HCT116 (cell line): ENCODE data around the gene MAPKBP1. TPM values are rescaled to one million over a fixed set of nuclear protein-coding genes. Genes with fewer than 3 reads are reported as not detected.

ENCODE experiments used
- ATAC-seq: fragments of 200-7000 bp; cut with Tn5 transposase; 2 replicates; pipeline ENCODE4 v1.9.1; 2020; ENCODE audit warnings: mild to moderate bottlenecking, moderate library complexity
- BruUV-seq: library from RNA; stranded (reverse); fragments of 400-500 nt; replicated peaks from 2 replicates; lab custom pipeline; 2021; lab: Mats Ljungman, UMichigan
- CTCF ChIA-PET: fragments of 300-600 bp; sonication (Branson Sonifier 250); formaldehyde crosslinking; loops from one replicate; lab custom pipeline; 2021; ENCODE audit warnings: antibody characterized with exemption; lab: Charles Lee
- POLR2A ChIA-PET: fragments of 300-600, 350-600 bp; sonication (Branson Sonifier 250); formaldehyde crosslinking; loops from one replicate; lab custom pipeline; 2021; ENCODE audit warnings: antibody characterized with exemption; lab: Charles Lee
- RAD21 ChIA-PET, 2 experiments: fragments of 300-600 bp; sonication (Branson Sonifier 250); formaldehyde crosslinking; loops; one replicate each; lab custom pipeline; 2023; ENCODE audit warnings: low total read pairs in 2 of 2; ENCODE audit not compliant: uncharacterized antibody in 2 of 2, unreplicated experiment in 2 of 2, low non-redundant PET in 1 of 2; lab: Charles Lee
- DNase-seq: peaks from one replicate; pipeline ENCODE4 v3.0.0-alpha.2; 2010; ENCODE audit warnings: low read depth, low spot score
- H2AFZ ChIP-seq: fragments of 200-600 bp; shearing (Covaris generic), sonication (generic); 2 replicates; pipeline ENCODE4 v1.6.1; 2017; ENCODE audit warnings: low read depth, mixed run types, mixed read lengths, antibody characterized with exemption, low read length; ENCODE audit not compliant: poor library complexity, severe bottlenecking
- H3K27ac ChIP-seq: 2 replicates; pipeline ENCODE4 v1.5.1; 2012; ENCODE audit warnings: low read depth, low read length
- H3K27me3 ChIP-seq: fragments of 200-600 bp; sonication (generic); 2 replicates; pipeline ENCODE4 v1.6.1; 2016; ENCODE audit warnings: mixed run types, low read length, mixed read lengths; ENCODE audit not compliant: insufficient read depth
- H3K36me3 ChIP-seq, 2 experiments: fragments of 200-500 bp in 1 of 2; fragments of 200-600 bp in 1 of 2; sonication (Bioruptor generic) in 1 of 2; sonication (generic) in 1 of 2; 2 replicates each; pipeline versions ENCODE4 v1.5.1 to v1.6.1; 2014 to 2016; ENCODE audit warnings: low read length in 2 of 2, inconsistent platforms in 1 of 2, mixed read lengths in 1 of 2, mixed run types in 1 of 2; ENCODE audit not compliant: insufficient read depth in 2 of 2, control insufficient read depth in 1 of 2
- H3K4me1 ChIP-seq, 2 experiments: fragments of 200-600 bp in 1 of 2; sonication (generic) in 1 of 2; 2 replicates each; pipeline versions ENCODE4 v1.5.1 to v1.6.1; 2012 to 2017; ENCODE audit warnings: low read length in 2 of 2, inconsistent platforms in 1 of 2, mild to moderate bottlenecking in 1 of 2, mixed read lengths in 1 of 2, mixed run types in 1 of 2, moderate library complexity in 1 of 2; ENCODE audit not compliant: insufficient read depth in 2 of 2, control insufficient read depth in 1 of 2
- H3K4me2 ChIP-seq: fragments of 200-600 bp; sonication (generic); 2 replicates; pipeline ENCODE4 v1.6.1; 2017; ENCODE audit warnings: mixed run types, low read length, mixed read lengths
- H3K4me3 ChIP-seq, 2 experiments: fragments of 200-600 bp in 1 of 2; sonication (generic) in 1 of 2; replicated peaks in 1 of 2; 2 replicates each; pipeline ENCODE4 v1.5.1; 2011 to 2016; ENCODE audit warnings: low read length in 2 of 2, control low read depth in 1 of 2, low read depth in 1 of 2, mild to moderate bottlenecking in 1 of 2, mixed read lengths in 1 of 2, mixed run types in 1 of 2
- H3K79me2 ChIP-seq: fragments of 200-600 bp; sonication (generic); 2 replicates; pipeline ENCODE4 v1.6.1; 2017; ENCODE audit warnings: mild to moderate bottlenecking, mixed run types, low read length, moderate library complexity, mixed read lengths; ENCODE audit not compliant: insufficient read depth
- H3K9ac ChIP-seq: fragments of 200-600 bp; sonication (generic); 2 replicates; pipeline ENCODE4 v1.6.1; 2016; ENCODE audit warnings: low read length, mixed read lengths
- H3K9me2 ChIP-seq: fragments of 200-600 bp; sonication (generic), shearing (Covaris generic); 2 replicates; pipeline ENCODE4 v1.6.1; 2017; ENCODE audit warnings: mixed run types, mild to moderate bottlenecking, moderate library complexity; ENCODE audit not compliant: insufficient read depth
- H3K9me3 ChIP-seq, 2 experiments: fragments of 200-500 bp in 1 of 2; fragments of 200-600 bp in 1 of 2; sonication (Bioruptor generic) in 1 of 2; sonication (generic) in 1 of 2; 2 replicates each; pipeline ENCODE4 v1.6.1; 2014 to 2017; ENCODE audit warnings: low read length in 2 of 2, mixed read lengths in 2 of 2, inconsistent platforms in 1 of 2, low read depth in 1 of 2, mild to moderate bottlenecking in 1 of 2, mixed run types in 1 of 2, moderate library complexity in 1 of 2; ENCODE audit not compliant: control insufficient read depth in 1 of 2, insufficient read depth in 1 of 2
- H4K20me1 ChIP-seq: fragments of 200-600 bp; sonication (generic), shearing (Covaris generic); 2 replicates; pipeline ENCODE4 v1.6.1; 2017; ENCODE audit warnings: mixed run types, mild to moderate bottlenecking, moderate library complexity; ENCODE audit not compliant: insufficient read depth
- ATF3 ChIP-seq: IDR thresholded peaks from 2 replicates; pipeline ENCODE4 v1.6.1; 2012
- CTCF ChIP-seq, 3 experiments: fragments of 200-600 bp in 1 of 3; sonication (generic) in 1 of 3; IDR thresholded peaks in 2 of 3; conservative IDR thresholded peaks in 1 of 3; 2 replicates each; pipeline ENCODE4 v1.5.1; 2012 to 2017; ENCODE audit warnings: low read depth in 2 of 3, low read length in 2 of 3, antibody characterized with exemption in 1 of 3, borderline replicate concordance in 1 of 3, control low read depth in 1 of 3, mild to moderate bottlenecking in 1 of 3, mixed read lengths in 1 of 3, mixed run types in 1 of 3, moderate library complexity in 1 of 3; ENCODE audit not compliant: insufficient read depth in 1 of 3
- EZH2 ChIP-seq: fragments of 200-600 bp; sonication (generic); IDR thresholded peaks from 2 replicates; pipeline ENCODE4 v1.6.1; 2017; ENCODE audit warnings: antibody characterized with exemption, mixed run types
- EZH2phosphoT487 ChIP-seq: fragments of 200-600 bp; IDR thresholded peaks from 2 replicates; pipeline ENCODE4 v1.6.1; 2018; ENCODE audit warnings: antibody characterized with exemption, borderline replicate concordance
- FOSL1 ChIP-seq: IDR thresholded peaks from 2 replicates; pipeline ENCODE4 v1.6.1; 2012; ENCODE audit warnings: low read depth
- MAX ChIP-seq: IDR thresholded peaks from 2 replicates; pipeline ENCODE4 v1.6.1; 2012
- POLR2A ChIP-seq: IDR thresholded peaks from 2 replicates; pipeline ENCODE4 v1.7.0; 2011; ENCODE audit warnings: borderline replicate concordance; ENCODE audit not compliant: insufficient read depth, insufficient read length; ENCODE audit errors: extremely low read depth
- REST ChIP-seq: IDR thresholded peaks from 2 replicates; pipeline ENCODE4 v1.6.1; 2012; ENCODE audit warnings: low read depth
- SIN3A ChIP-seq: IDR thresholded peaks from 2 replicates; pipeline ENCODE4 v1.6.1; 2012; ENCODE audit warnings: low read depth
- YY1 ChIP-seq: IDR thresholded peaks from 2 replicates; pipeline ENCODE4 v1.6.1; 2011; ENCODE audit warnings: low read length, low read depth, moderate library complexity, mild to moderate bottlenecking; ENCODE audit not compliant: insufficient replicate concordance; ENCODE audit errors: extremely low read depth
- ZBTB33 ChIP-seq: IDR thresholded peaks from 2 replicates; pipeline ENCODE4 v1.6.1; 2011; ENCODE audit warnings: mild to moderate bottlenecking, low read length, moderate library complexity; ENCODE audit not compliant: insufficient replicate concordance; ENCODE audit errors: extremely low read depth
- intact Hi-C: fragments of 100-400 bp; cut with micrococcal nuclease; formaldehyde crosslinking; loops from 2 replicates; pipeline ENCODE4 v1.10.0; 2022
- total RNA-seq: library from RNA; stranded (reverse); gene quantifications from one replicate; pipeline ENCODE4 v1.2.1, GENCODE V29; 2021; ENCODE audit not compliant: unreplicated experiment

Gene MAPKBP1
- total RNA-seq, 1 experiment from 2014 or later = 21.3 TPM

GRCh38 chr15:41854443-41854842 is 80.2 kb downstream of the MAPKBP1 start:
- Histone ChIP-seq H3K36me3 (no peaks in the 10 kb centered on the region), H3K9ac (no peak overlapping the region), H3K4me1 (no peaks in the 10 kb centered on the region), H3K27me3 (no peaks in the 10 kb centered on the region), H3K9me2 (no peaks in the 10 kb centered on the region), H3K9me3 (no peaks in the 10 kb centered on the region), H3K79me2 (no peaks in the 10 kb centered on the region), H3K27ac (no peak overlapping the region), H3K4me2 (no peak overlapping the region), H2AFZ (no peak overlapping the region), H4K20me1 (no peaks in the 10 kb centered on the region), H3K4me3 (no peak overlapping the region)
- ChIA-PET CTCF (no interaction called here), RAD21 (no interaction called here), POLR2A (no interaction called here)
- no peak for TF ChIP-seq EZH2phosphoT487
- TF ChIP-seq POLR2A = no peak
- TF ChIP-seq CTCF (IDR thresholded peaks at IDR 0.05 in 2 of 3, conservative IDR thresholded peaks at IDR 0.05 in 1 of 3; ENCODE audit: borderline replicate concordance in 1 of 3, insufficient read depth in 1 of 3, low read depth in 2 of 3, low read length in 2 of 3) = no peak
- intact Hi-C loops = no loop called here
- ATAC-seq = no peak
- no TSS peak for BruUV-seq
- DNase-seq = no peak

- no peaks in the 10 kb centered on the region for H3K9me2 ChIP-seq
- H3K36me3 ChIP-seq = no peaks in the 10 kb centered on the region
- H3K4me2 ChIP-seq = no peak overlapping the region
- no peaks in the 10 kb centered on the region for H3K79me2 ChIP-seq
- ChIA-PET RAD21 (no interaction called here), CTCF (no interaction called here), POLR2A (no interaction called here)
- H3K9me3 ChIP-seq = no peaks in the 10 kb centered on the region
- no peaks in the 10 kb centered on the region for H3K27me3 ChIP-seq
- DNase-seq (no peak), ATAC-seq (no peak)
- H3K9ac ChIP-seq = no peak overlapping the region
- intact Hi-C loops = no loop called here
- no peak overlapping the region for H3K4me3 ChIP-seq
- no peak overlapping the region for H3K27ac ChIP-seq
- H2AFZ ChIP-seq = no peak overlapping the region
- BruUV-seq = no TSS peak
- H3K4me1 ChIP-seq = no peaks in the 10 kb centered on the region
- H4K20me1 ChIP-seq = no peaks in the 10 kb centered on the region
- no peak for TF ChIP-seq ZBTB33
- no peak for TF ChIP-seq ATF3
- no peak for TF ChIP-seq MAX
- no peak for TF ChIP-seq YY1
- TF ChIP-seq EZH2 = no peak
- TF ChIP-seq FOSL1 = no peak
- TF ChIP-seq SIN3A = no peak
- TF ChIP-seq REST = no peak
Observed at GRCh38 chr15:41855261-41855961, 81.1 kb downstream of the MAPKBP1 start.
